HG03439 (cell line): ENCODE results near the gene SYT7.
A peak's percentile ranks its signal among the peaks of the same experiment; 100 is the strongest.

ENCODE experiments used
- ATAC-seq: cut with Tn5 transposase; IDR thresholded peaks from one replicate; pipeline ENCODE4 v1.9.1; 2021; ENCODE audit warnings: mild to moderate bottlenecking, moderate library complexity; ENCODE audit not compliant: unreplicated experiment

Gene SYT7

GRCh38 chr11:61586792-61587430, 6.0 kb upstream of the SYT7 start:
- no peak for ATAC-seq

DNA sequence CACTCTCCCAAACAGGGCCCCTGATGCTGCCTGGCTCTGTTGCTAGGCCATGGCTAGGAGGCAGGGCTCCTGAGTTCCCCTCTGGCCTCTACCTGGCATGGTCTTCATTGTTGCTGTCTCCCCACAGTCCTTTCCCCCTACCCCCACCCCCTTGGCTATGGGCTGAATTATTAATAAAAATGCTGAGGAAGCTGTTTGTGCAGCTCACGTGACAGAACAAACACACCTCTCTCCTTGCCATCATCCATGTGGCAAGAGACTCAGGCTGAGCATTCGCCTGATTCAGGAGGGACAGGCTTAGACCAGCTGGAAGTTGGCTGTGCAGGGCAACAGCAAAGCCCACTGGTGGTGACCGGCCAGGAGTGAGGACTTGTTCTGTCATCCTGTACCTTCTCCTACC, 4.2 kb upstream of the SYT7 start:
- no peak for ATAC-seq

DNA sequence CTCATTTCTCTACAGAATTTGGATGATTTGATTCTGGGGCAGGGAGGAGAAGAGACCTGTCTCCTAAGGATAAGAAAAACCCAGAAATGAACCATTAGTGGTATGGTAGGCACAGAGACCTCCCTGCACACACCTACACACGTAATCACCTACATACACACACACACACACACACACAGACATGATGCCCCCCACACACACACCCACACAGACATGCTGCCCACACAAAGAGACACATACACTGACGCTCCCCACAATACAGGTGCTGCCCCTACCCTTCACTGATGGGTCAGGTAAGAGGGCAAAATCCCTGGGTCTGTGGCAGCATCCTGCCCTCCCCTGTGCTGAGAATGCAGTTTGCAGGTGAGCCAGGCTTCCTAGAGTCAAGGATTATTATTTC, 1.1 kb upstream of the SYT7 start:
- no peak for ATAC-seq

GRCh38 chr11:61580271-61580888, 496 bp downstream of the SYT7 start:
- peak; percentile 22 for ATAC-seq

DNA sequence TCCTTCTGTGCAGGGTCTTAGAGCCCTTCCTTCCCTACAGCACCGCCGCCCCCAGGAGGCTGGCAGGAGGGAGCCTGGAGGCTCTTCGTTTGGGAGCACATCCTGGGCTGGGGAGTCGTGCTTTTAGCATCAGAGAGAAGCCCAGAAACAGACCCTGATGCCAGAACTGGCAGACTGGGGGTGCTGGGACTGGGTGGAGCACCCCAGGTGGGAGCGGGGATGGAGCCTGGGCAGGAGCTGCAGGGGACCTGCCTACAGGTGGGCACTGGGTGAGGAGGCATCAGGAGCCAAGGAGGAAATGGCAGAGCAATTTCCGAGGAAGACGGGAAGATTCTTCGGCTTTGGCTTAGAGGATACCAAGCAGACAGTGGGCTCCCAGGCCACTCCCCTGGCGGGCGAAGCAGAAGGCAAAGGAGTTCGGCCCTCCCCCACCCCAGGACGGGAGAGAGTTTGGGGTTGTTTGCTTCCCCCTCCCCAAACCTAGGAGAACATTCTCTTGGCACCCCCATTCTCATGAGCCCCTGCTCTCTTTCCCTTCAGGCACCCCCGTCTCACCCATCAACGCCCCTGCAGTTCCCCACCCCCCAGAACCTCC, 1.1 kb downstream of the SYT7 start:
- no peak for ATAC-seq

DNA sequence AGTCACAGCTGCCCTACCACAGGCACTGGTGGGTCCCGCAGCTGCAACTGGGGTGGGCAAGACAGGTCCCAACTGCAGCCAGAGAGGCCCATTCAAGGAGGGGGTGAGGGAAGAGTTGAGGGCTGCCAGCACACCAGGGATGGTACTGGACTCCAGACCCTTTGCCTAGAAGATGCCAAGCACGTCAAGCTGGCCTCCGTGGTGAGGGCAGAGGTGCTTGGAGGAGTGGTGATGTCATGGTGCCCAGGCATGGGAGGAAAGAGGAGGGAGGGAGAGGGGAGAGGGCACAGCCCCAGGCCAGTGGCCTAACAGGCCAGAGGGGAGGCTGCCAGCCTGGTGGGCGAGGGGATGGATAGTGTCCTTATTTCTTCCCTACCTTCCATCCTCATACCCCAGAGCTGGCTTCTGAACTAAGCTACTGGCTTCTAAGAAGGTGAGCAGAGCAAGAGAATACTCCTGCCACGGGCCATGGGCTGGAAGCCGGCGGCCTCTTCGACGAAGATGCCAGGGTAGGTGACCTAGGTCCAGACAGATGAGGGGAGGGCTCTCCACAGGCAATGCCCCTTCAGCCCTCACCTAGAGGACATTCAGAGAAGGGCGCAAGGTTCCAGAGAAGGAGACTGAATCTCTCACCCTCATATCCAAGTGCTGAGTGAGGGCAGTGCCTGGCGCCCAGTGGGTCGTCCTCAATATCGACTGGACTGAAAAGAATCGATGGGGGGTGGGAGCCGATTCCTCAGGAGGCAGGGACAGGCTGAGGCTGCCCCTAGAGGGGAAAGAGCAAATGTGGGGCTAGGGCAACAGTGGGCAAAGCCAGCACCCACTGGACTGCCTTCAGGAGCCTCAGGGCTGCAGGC, 1.8 kb downstream of the SYT7 start:
- no peak for ATAC-seq

- no peak for ATAC-seq
Measured at GRCh38 chr11:61577383-61578118, 3.3 kb downstream of the SYT7 start.

DNA sequence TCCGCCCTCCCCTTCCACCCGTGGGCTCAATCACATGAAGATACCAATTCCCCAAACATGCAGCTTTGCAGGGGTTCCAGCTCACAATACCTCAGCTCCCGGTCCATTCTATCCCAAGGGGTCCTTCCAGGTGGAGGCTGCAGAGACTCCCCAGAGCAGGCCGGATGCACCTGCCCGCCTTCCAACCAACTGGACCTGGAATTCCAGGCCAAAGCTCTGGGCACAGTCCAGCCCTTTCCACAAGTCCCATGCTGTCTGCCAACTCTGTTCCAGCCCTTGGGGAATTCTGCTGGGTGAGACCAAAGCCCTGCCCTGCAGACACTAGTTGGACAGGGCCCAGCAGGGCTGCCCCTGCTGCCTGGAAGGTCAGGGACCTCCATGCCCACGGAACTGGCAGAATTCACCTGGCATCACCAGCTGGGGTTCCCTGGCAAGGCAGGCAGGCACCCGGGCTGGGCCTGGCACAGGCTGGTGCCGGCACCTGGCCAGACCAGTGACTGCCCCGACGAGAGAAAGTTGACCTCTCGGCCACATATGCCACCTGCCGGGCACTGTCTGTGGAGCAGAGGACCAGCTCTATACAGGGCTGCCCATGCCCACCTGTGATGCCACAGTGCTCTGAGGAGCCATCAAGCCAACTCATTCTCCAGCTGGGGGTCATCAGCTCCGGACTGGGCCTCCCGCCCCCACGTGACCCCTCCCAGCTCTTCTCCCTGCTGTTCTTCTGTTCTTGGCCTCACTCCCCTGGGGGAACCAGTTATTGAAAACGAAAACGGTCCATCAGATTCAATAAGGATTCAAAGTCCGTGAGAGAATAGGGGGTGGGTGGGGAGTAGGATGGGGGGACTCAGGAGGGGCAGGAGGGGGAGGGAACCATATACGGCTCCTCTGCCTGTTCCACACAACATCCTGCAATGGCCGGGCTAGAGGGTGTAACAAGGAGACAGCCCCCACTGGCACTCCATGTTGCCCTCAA, 4.7 kb downstream of the SYT7 start:
- no peak for ATAC-seq

- no peak for ATAC-seq
Measured at GRCh38 chr11:61574611-61575010, 6.3 kb downstream of the SYT7 start.

DNA sequence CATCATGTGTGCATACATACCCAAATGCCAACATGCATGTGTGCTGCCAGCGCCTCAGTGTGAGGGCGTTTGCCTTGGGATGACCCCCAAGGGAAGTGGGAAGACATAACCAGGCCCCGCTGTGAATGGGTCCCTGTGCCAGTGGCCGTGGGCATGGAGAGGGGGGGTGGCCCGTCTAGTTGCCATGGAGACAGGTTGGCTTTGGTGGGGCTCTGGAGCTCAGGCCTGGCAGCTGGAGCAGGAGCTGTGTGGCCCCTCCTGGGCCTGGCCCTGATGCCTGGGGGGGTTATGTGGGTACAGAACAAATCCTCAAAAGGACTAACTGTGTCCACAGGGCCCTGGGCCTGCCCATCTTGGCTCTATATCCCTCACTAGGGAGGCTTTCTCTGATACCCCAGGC, 8.0 kb downstream of the SYT7 start:
- no peak for ATAC-seq

DNA sequence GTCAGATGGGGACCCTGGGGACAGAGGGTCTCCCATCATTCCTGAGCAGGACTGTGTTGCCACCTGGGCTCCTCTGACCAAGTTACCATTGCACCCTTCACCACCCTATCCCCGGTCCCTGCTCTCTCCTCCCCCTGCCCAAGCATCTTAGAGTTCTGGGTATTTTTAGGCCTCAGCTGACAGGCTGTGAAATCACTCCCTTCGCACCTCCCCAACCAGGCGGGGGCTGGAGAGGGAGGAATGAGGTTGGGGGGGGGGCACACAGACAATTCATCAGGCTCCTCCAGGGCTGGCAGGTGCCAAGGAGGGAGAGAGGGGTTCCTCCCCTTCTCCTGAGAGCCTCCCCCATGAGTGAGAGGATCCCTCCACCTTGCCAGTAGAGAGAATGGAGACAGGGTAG, 9.0 kb downstream of the SYT7 start:
- no peak for ATAC-seq

DNA sequence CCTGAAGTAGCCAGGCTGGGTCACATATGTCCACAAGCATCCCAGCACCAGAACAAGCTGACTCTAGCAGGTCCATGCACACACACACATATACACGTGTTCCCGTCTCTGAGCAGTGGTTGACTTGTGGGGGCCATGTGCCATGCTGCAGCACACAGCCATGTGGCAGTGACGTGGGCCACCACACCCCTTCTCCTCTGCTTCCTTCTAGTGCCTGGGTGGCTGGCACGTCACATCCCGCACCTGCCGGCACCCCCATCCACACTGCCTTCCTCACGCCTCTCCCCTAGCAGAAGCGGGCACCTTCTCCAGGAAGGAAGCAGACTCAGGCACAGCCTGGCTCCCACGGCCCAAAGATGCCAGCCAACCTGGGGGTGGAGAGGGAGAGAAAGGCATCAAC, 9.5 kb downstream of the SYT7 start:
- no peak for ATAC-seq

DNA sequence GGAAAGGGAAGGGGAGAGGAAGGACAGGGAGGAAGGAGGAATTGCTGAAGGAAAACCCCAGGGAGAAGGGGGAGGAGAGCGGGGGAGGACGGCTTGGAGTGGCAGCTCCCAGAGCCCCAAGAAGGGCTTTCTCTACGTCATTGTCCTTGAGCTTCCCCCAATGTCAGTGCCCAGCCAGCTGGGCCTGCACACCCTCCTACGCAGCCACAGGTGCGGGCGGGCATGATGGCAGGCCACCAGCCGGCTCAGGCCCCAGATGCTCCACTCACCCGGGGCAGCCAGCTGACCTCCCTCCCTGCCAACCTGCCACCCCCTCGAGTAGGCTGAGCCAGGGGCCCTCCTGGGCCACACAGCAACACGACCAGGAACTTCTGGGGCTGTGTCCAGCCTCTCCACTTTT, 11.2 kb downstream of the SYT7 start:
- ATAC-seq, result no peak

DNA sequence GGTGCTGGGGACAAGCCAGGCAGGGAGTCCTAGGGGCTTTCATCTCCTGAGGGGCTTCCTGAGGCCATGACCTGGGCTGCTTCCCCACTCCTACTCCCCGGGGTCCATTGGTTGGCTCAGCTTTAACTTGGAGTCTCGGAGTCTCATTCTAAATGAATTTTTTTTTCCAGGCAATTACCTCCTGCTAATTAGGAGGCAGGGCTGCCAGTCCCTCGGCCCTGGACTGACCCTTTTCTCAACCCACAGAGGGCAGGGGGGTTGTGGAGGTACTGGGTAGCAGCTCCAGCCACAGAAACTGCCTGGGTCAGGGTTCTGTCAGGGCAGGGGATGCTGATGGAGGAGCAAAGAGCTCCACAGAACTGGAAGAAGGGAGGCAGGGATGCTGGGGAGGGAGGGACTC, 11.9 kb downstream of the SYT7 start:
- ATAC-seq, result no peak

DNA sequence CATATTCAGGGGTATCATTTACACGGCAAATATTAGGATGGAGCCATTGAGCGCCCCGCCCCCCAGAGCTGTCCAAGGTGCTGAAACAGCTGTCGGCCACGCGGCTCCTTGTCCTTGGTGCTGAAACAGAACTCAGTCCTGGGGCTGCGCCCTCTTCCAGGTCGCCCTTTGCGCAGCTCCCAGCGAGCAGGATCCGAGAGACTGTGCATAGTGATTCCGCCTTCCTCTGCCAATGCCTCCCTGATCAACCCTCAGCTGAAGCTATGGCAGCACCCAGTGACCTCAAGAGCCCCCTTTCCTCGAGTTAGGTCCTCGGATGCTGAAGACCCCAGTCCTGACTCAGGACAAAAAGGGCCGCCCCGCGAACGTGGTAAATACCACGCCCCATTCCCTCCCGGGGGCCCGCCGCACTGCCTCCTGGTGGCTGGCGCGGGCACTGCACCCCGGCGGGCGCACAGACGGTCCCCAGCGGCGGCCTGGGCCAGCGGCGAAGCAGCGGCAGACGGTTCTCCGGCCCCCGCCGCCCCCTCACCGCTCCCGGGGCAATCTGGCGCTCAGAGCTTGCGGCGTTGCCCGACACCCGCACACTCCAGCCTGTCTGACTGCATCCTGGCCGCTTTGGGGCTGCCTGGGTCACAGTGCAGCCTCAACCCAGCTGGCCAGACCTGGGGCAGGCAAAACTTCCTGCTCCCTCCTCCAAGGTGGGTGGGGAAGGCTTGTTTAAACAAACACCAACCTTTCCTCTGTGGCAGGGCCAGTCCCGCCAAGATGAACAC, 13.4 kb downstream of the SYT7 start:
- ATAC-seq, result no peak

- ATAC-seq, result no peak
Measured at GRCh38 chr11:61564936-61565696, 15.8 kb downstream of the SYT7 start.

DNA sequence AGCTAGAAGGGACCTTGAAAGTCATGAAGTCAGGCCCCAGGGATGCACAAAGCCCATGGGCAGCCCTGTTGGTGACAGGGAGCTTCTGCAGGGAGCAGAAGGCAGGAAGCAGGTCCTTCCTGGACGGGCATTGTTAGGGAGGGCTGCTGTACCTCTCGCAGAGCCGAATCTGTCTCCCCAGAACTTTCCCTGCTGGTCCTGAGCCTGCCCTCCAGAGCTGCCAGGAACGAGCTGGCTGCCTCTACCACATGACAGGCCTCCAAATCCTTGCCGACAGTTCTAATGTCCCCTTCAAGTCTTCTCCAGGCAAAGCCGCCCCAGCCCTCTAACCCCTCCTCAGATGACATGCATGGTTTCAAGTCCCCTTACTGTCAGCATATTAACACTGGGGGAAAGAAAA, 20.1 kb downstream of the SYT7 start:
- ATAC-seq, result no peak

GRCh38 chr11:61556621-61557020, 24.3 kb downstream of the SYT7 start:
- ATAC-seq, result no peak
